ENCODE measurements around the gene NCAPH2.

- TF ChIP-seq CTCF (CRISPR knock-in tag; IDR thresholded peaks at IDR 0.05) (peak; percentile 90), TOPORS (CRISPR knock-in tag; IDR thresholded peaks at IDR 0.05) (0 out of 2 replicates have a peak, but pooled peaks have one; percentile 57), NBN (conservative IDR thresholded peaks at IDR 0.05) (no peak)
Observed at GRCh38 chr22:50498322-50498890, 9.6 kb upstream of the NCAPH2 start.

All from HepG2 (cell line).